Astrocyte of the spinal cord (primary cell): ENCODE results near the gene DNAJC6.

Experiments used
- DNase-seq: peaks from one replicate; pipeline ENCODE4 v3.0.0; 2011; ENCODE audit warnings: low read depth, low spot score
- H3K4me3 ChIP-seq: 2 replicates; pipeline ENCODE4 v1.5.1; 2011; ENCODE audit warnings: low read depth, mild to moderate bottlenecking, low read length, moderate library complexity
- in situ Hi-C: cut with HindIII; loops from 2 replicates; pipeline ENCODE4 v1.10.0; 2017; ENCODE audit warnings: low sequenced_read_pairs
- TF ChIP-seq, protein P1 (sequence below): IDR thresholded peaks from 2 replicates; pipeline ENCODE4 v1.5.1; 2012; ENCODE audit warnings: low read depth, mild to moderate bottlenecking, low read length, inconsistent platforms

Gene DNAJC6

DNA sequence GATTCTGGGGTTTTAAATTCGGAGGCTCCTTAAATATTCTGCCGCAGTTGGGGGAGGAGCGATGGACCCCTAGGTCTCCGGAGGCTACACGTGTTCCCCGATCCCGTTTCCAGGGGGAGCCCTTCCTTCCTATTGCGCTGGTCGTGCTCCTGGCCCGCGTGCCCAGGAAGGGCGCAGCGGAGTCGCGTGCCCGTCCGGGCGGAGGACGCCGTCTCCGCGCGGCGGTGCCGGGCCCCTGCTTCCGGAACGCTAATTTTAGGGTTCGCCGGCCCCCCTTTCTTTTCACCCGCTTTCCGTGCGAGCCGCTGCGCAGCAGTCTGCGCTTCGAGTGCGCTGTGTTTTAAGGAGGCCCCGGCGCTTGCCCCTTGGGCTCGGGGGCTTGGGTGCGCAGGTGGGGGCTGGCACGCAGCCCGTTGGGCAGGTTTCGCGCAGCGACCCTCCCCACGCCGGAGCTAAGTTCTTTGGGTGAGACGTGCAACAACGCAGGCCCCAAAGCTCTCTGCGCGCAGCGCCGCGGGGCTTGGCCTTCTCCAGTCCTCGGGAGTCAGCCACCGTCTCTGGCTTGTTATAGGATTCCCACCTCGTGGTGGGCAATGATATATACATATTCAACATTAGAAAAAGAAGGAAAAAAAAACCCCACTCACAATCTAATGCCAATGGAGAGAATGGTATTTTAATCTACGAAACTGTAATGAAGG lies 43.5 kb upstream of the DNAJC6 start:
- TF ChIP-seq, protein P1, sequence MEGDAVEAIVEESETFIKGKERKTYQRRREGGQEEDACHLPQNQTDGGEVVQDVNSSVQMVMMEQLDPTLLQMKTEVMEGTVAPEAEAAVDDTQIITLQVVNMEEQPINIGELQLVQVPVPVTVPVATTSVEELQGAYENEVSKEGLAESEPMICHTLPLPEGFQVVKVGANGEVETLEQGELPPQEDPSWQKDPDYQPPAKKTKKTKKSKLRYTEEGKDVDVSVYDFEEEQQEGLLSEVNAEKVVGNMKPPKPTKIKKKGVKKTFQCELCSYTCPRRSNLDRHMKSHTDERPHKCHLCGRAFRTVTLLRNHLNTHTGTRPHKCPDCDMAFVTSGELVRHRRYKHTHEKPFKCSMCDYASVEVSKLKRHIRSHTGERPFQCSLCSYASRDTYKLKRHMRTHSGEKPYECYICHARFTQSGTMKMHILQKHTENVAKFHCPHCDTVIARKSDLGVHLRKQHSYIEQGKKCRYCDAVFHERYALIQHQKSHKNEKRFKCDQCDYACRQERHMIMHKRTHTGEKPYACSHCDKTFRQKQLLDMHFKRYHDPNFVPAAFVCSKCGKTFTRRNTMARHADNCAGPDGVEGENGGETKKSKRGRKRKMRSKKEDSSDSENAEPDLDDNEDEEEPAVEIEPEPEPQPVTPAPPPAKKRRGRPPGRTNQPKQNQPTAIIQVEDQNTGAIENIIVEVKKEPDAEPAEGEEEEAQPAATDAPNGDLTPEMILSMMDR, result peak; percentile 46
- in situ Hi-C loops, result no loop called here
- DNase-seq, result peak; percentile 35
- peak overlapping the region; percentile 46 for H3K4me3 ChIP-seq

DNA sequence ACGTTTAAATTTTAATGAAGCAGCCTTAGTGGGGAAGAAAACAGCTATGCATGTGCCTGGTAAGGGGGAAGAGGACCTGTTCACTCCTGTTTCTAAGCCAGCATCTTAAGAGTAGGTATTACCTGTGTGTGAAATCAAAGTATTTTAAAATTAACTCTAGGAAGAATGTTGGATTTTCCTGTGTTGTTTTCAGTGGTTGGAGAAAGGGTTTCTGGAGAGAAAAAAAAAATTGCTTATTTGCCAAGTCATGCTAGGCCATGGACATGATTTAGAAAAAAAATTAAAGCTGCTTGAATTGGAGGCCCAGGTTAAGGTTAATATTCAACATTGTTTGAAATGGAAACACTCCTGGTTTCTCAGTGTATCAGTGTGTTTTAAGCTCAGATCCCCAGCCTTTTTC lies 42.9 kb upstream of the DNAJC6 start:
- H3K4me3 ChIP-seq, result no peak overlapping the region
- peak; percentile 13 for DNase-seq
- TF ChIP-seq, protein P1, result no peak
- in situ Hi-C loops, result no loop called here

DNA sequence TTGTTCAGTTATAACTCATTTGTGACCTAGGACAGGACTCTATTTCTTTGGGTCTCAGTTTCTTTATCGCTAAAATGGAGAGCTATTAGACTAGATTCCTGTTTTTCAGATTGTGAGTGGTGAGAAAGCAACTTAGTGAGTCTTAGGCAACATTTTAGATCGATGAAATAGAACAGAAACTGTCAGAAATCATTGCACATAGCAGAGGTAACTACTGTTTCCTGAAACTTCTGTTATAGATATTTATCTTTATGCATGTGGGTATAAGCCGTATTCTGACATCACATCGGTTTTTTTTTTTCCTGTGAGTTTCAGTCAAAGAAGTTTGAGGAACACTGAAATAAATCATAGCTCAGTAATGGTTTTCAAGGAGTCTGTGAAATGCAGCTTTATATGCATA lies 42.1 kb upstream of the DNAJC6 start:
- H3K4me3 ChIP-seq, result no peak overlapping the region
- DNase-seq, result no peak
- in situ Hi-C loops, result no loop called here
- TF ChIP-seq, protein P1, result no peak

DNA sequence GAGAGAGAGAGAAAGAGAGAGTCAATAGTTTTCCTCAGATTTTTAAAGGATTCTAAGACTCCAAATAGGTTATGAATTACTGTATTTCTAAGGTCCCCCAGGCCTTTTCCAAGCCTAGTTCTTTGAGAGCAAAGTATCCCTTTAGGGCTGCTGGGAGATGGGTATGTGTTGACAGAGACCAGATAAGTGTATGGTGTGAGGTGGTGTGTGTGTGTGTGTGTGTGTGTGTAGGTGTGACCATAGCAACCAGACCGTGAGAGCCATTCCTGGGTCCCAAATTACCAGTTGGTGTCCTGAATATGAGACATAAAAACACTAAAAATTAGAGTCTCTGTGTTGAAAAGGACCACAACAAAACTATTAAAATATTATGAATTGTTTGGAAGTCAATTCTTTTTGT lies 41.7 kb upstream of the DNAJC6 start:
- no peak overlapping the region for H3K4me3 ChIP-seq
- in situ Hi-C loops, result no loop called here
- TF ChIP-seq, protein P1, result no peak
- DNase-seq, result no peak

DNA sequence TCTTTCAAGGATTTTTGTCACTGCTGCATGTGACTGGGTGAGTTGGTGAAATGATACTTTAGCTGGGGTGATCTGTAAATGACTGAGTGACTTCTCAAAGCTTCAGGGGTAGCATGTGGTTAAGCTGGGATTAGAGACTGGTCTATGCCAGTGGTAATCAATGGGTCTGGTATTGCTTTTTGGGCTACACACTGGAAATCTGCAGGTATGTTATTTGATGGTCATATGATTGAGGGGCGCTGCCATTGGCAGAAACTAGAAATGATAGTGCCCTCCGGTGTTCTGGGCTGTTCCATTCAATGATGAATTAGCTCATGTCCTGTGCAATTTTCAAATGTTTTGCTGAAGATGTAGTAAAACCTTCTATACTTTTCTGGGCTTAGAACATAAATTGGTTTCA lies 39.7 kb upstream of the DNAJC6 start:
- no peak overlapping the region for H3K4me3 ChIP-seq
- TF ChIP-seq, protein P1, result no peak
- DNase-seq, result no peak
- in situ Hi-C loops, result no loop called here

DNA sequence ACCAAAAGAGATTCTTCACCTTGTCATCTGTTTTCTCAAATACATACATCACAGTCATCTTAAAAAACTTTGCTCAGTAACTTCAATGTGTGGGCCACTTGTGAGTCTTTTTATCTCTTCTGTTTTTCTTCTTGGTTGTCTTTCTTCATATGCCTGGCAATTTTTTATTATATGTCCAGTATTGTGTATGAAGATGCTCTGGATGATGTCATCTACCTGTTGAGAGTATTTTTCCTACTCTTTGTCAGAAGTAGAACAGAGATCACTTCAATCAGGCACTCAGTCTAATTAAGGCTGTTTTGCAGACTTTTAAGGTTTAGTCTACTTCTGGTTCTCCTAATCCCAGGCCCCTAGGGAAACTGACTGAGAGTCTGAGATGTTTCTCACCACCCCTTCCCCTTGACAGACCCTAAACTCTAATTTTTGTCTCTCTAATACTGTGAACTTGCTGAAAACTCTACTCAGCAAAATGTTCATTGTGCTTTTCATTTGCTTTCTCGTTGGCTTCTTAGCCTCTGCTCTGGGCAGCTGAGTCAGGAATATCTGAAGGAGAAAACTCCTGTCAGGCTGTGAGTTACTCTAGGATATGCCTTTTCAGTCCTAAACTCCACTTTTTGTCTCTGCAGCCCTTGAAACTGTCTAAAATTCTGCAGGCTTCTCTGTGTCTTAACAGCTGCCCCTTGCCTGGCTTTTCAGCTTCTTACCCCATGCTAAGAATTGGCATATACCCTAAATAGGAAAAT lies 33.0 kb upstream of the DNAJC6 start:
- TF ChIP-seq, protein P1, result no peak
- H3K4me3 ChIP-seq, result no peak overlapping the region
- no peak for DNase-seq
- in situ Hi-C loops, result no loop called here
